Right kidney (tissue), 9 donors: ENCODE measurements around the gene OGT.
"Not testable (repeated sequence)": the region's sequence is repeated elsewhere in the genome, so short reads cannot be mapped to it uniquely, and the experiment has no call there.

ENCODE experiments used
- DNase-seq: peaks from one replicate; pipeline ENCODE4 v3.0.0-alpha.2; 2016
- long read RNA-seq, 8 donors: transcript quantifications; one replicate each; lab custom pipeline, GENCODE V29; 2026

The OGT gene
- long read RNA-seq, donor 1, full-length matches to known transcripts: 4 of 89 reads
- long read RNA-seq, donor 1, partial matches to known transcripts: 85 of 89 reads
- long read RNA-seq, donor 1, other reads (novel, unspliced or antisense): 0 of 89 reads
- long read RNA-seq, donor 2, full-length matches to known transcripts: 4 of 14 reads
- long read RNA-seq, donor 2, partial matches to known transcripts: 10 of 14 reads
- long read RNA-seq, donor 2, other reads (novel, unspliced or antisense): 0 of 14 reads
- long read RNA-seq, donor 3, partial matches to known transcripts: 32 of 34 reads
- long read RNA-seq, donor 3, other reads (novel, unspliced or antisense): 0 of 34 reads
- long read RNA-seq, donor 4, full-length matches to known transcripts: 7 of 67 reads
- long read RNA-seq, donor 4, partial matches to known transcripts: 60 of 67 reads
- long read RNA-seq, donor 4, other reads (novel, unspliced or antisense): 0 of 67 reads
- long read RNA-seq, donor 5, full-length matches to known transcripts: 6 of 40 reads
- long read RNA-seq, donor 5, partial matches to known transcripts: 34 of 40 reads
- long read RNA-seq, donor 5, other reads (novel, unspliced or antisense): 0 of 40 reads
- long read RNA-seq, donor 6, full-length matches to known transcripts: 3 of 47 reads
- long read RNA-seq, donor 6, partial matches to known transcripts: 44 of 47 reads
- long read RNA-seq, donor 6, other reads (novel, unspliced or antisense): 0 of 47 reads
- long read RNA-seq, donor 7, full-length matches to known transcripts: 5 of 90 reads
- long read RNA-seq, donor 7, partial matches to known transcripts: 85 of 90 reads
- long read RNA-seq, donor 7, other reads (novel, unspliced or antisense): 0 of 90 reads
- long read RNA-seq, donor 8, full-length matches to known transcripts: 4 of 51 reads
- long read RNA-seq, donor 8, partial matches to known transcripts: 47 of 51 reads
- long read RNA-seq, donor 8, other reads (novel, unspliced or antisense): 0 of 51 reads

GRCh38 chrX:71532753-71533425, at the start of gene OGT:
Gene OGT, plus strand, starts transcription at chrX:71533104. Its CDS starts 196 bp downstream, at chrX:71533300.
- DNase-seq: peak; percentile 74

GRCh38 chrX:71487814-71488213, 45.1 kb upstream of the OGT start:
- DNase-seq: no peak

GRCh38 chrX:71489540-71489939, 43.4 kb upstream of the OGT start:
- DNase-seq: no peak

GRCh38 chrX:71492231-71493065, 40.5 kb upstream of the OGT start:
- peak; percentile 54 for DNase-seq

- no peak for DNase-seq
Measured at GRCh38 chrX:71493111-71493613, 39.7 kb upstream of the OGT start.

GRCh38 chrX:71495979-71496378, 36.9 kb upstream of the OGT start:
- DNase-seq: not testable (repeated sequence)

- no peak for DNase-seq
Measured at GRCh38 chrX:71496476-71496875, 36.4 kb upstream of the OGT start.

GRCh38 chrX:71502080-71502479, 30.8 kb upstream of the OGT start:
- not testable (repeated sequence) for DNase-seq

GRCh38 chrX:71504346-71504745, 28.6 kb upstream of the OGT start:
- DNase-seq: no peak

GRCh38 chrX:71509289-71509688, 23.6 kb upstream of the OGT start:
- no peak for DNase-seq

GRCh38 chrX:71510161-71510560, 22.7 kb upstream of the OGT start:
- no peak for DNase-seq

GRCh38 chrX:71513731-71514130, 19.2 kb upstream of the OGT start:
- DNase-seq: not testable (repeated sequence)

GRCh38 chrX:71514367-71515037, 18.4 kb upstream of the OGT start:
- no peak for DNase-seq

- DNase-seq: no peak
Measured at GRCh38 chrX:71515038-71515396, 17.9 kb upstream of the OGT start.

- no peak for DNase-seq
Measured at GRCh38 chrX:71525316-71525715, 7.6 kb upstream of the OGT start.

GRCh38 chrX:71532078-71532752, 689 bp upstream of the OGT start:
- DNase-seq: peak; percentile 46

- no peak for DNase-seq
Measured at GRCh38 chrX:71533516-71533850, 579 bp downstream of the OGT start.

- peak; percentile 46 for DNase-seq
Measured at GRCh38 chrX:71533851-71534561, 1.1 kb downstream of the OGT start.

- no peak for DNase-seq
Measured at GRCh38 chrX:71534773-71535544, 2.1 kb downstream of the OGT start.
